Gastroesophageal sphincter (tissue), 4 donors: Measurements from ENCODE around the gene FAM47E. TPM values are rescaled to one million over a fixed set of nuclear protein-coding genes. Genes with fewer than 3 reads are reported as not detected.

Experiments used
- ATAC-seq: fragments of 150-250 bp; one replicate; pipeline ENCODE4 v1.9.1; 2016; ENCODE audit warnings: mild to moderate bottlenecking, moderate library complexity
- H3K27ac ChIP-seq, 4 donors: fragments of 200-600 bp; sonication (generic) in 3 of 4; 1 replicate in 3 of 4; 2 replicates in 1 of 4; pipeline ENCODE4 v1.5.1; 2016 to 2019
- H3K27me3 ChIP-seq: fragments of 200-600 bp; sonication (generic); one replicate; pipeline ENCODE4 v1.5.1; 2019
- H3K36me3 ChIP-seq, 2 donors: fragments of 200-600 bp; sonication (generic); one replicate each; pipeline ENCODE4 v1.5.1; 2019; ENCODE audit warnings: control low read depth in 1 of 2
- H3K4me1 ChIP-seq, 3 donors: fragments of 200-600 bp; sonication (generic); 1 replicate in 2 of 3; 2 replicates in 1 of 3; pipeline ENCODE4 v1.5.1; 2016 to 2019; ENCODE audit warnings: control low read depth in 2 of 3
- H3K4me3 ChIP-seq, 2 donors: fragments of 200-600 bp; sonication (generic); one replicate each; pipeline ENCODE4 v1.5.1; 2019; ENCODE audit warnings: mild to moderate bottlenecking in 1 of 2, moderate library complexity in 1 of 2
- H3K9me3 ChIP-seq, 3 donors: fragments of 200-600 bp; sonication (generic); one replicate each; pipeline ENCODE4 v1.5.1; 2017 to 2019; ENCODE audit warnings: control low read depth in 2 of 3
- CTCF ChIP-seq, 4 experiments: fragments of 200-600 bp in 2 of 4; fragments of 450-650 bp in 2 of 4; sonication (generic) in 1 of 4; IDR thresholded peaks; one replicate each; pipeline ENCODE4 v1.5.1; 2017 to 2019; ENCODE audit warnings: antibody characterized with exemption in 4 of 4, mild to moderate bottlenecking in 2 of 4, moderate library complexity in 2 of 4
- EP300 ChIP-seq: sonication (generic); formaldehyde crosslinking; IDR thresholded peaks from one replicate; pipeline ENCODE4 v1.6.1; 2017; ENCODE audit warnings: antibody characterized with exemption, mild to moderate bottlenecking
- POLR2A ChIP-seq, 2 donors: fragments of 450-650 bp; IDR thresholded peaks; one replicate each; pipeline ENCODE4 v1.6.1; 2017; ENCODE audit warnings: antibody characterized with exemption in 2 of 2, mild to moderate bottlenecking in 2 of 2, moderate library complexity in 1 of 2
- POLR2AphosphoS5 ChIP-seq: sonication (generic); formaldehyde crosslinking; IDR thresholded peaks from one replicate; pipeline ENCODE4 v1.6.1; 2017; ENCODE audit warnings: antibody characterized with exemption
- WGBS, 2 donors: methylation state at CpG; one replicate each; pipeline ENCODE4 v1.1.5; 2018; ENCODE audit warnings: low coverage in 1 of 2; 5-methylcytosine and 5-hydroxymethylcytosine counted together
- total RNA-seq, 4 donors: library from RNA; depleted of rRNA; stranded (reverse); fragments of >200 nt; gene quantifications; one replicate each; pipeline ENCODE4 v1.1.0, GENCODE V29; 2016

FAM47E gene
- total RNA-seq, 4 donors from 2014 or later, result 1.1 to 6.2 (median 4.0) TPM

- H3K9me3 ChIP-seq, result peaks cover 0 to 9% (median 0%) of the 10 kb centered on the region in 3 donors
- no peaks in the 10 kb centered on the region for H3K27me3 ChIP-seq
- TF ChIP-seq POLR2A (IDR thresholded peaks at IDR 0.05), result no peak
- no peak for TF ChIP-seq EP300
- no peak for TF ChIP-seq POLR2AphosphoS5
- no peak for TF ChIP-seq CTCF (IDR thresholded peaks at IDR 0.05)
- H3K4me1 ChIP-seq, result peaks cover 0 to 41% (median 0%) of the 10 kb centered on the region in 3 donors
- peak overlapping the region in 1 of 4 donors; percentile 9 for H3K27ac ChIP-seq
- no peak overlapping the region for H3K4me3 ChIP-seq
- ATAC-seq, result no peak
- 70 to 91% methylated on average over 1 of the region's 1 CpG for WGBS, 2 donors
- peaks cover 0 to 17% of the 10 kb centered on the region in 2 donors for H3K36me3 ChIP-seq
Measured at GRCh38 chr4:76312457-76312856, 60.9 kb downstream of the FAM47E start.

DNA sequence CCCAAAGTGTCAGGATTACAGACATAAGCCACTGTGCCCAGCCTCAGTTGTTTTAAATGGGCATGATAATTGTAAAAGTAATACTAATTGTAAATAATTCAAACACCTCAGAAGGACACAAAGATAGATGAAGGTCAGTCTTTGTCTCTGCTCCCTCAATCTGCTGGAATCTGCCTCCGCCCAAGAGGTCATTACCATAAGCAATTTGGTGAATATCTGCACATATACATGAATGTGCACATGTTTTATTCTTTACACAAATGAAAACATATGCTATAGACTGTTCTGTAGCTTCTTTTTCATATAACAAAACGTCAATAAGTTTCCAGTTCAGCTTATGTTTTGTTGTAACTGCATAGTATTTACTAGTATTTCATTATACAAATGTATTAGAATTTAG lies 62.0 kb downstream of the FAM47E start:
- no peak overlapping the region for H3K27ac ChIP-seq
- no peak for ATAC-seq
- H3K4me1 ChIP-seq, result peaks cover 0 to 30% (median 0%) of the 10 kb centered on the region in 3 donors
- peaks cover 0 to 17% of the 10 kb centered on the region in 2 donors for H3K36me3 ChIP-seq
- no peak for TF ChIP-seq POLR2AphosphoS5
- TF ChIP-seq EP300, result no peak
- no peak for TF ChIP-seq POLR2A (IDR thresholded peaks at IDR 0.05)
- no peak for TF ChIP-seq CTCF (IDR thresholded peaks at IDR 0.05)
- WGBS, 2 donors, result 80 to 83% methylated on average over 2 of the region's 2 CpGs
- peaks cover 0 to 9% (median 0%) of the 10 kb centered on the region in 3 donors for H3K9me3 ChIP-seq
- no peaks in the 10 kb centered on the region for H3K27me3 ChIP-seq
- H3K4me3 ChIP-seq, result no peak overlapping the region

GRCh38 chr4:76315267-76315918 lies 63.9 kb downstream of the FAM47E start:
- Histone ChIP-seq H3K9me3 (peaks cover 0 to 17% (median 0%) of the 10 kb centered on the region in 3 donors), H3K27ac (no peak overlapping the region), H3K4me1 (peaks cover 0 to 12% (median 0%) of the 10 kb centered on the region in 3 donors), H3K27me3 (no peaks in the 10 kb centered on the region), H3K36me3 (peaks cover 0 to 5% of the 10 kb centered on the region in 2 donors), H3K4me3 (no peak overlapping the region)
- WGBS, 2 donors, result 60 to 85% methylated on average over 1 to 4 of the region's 7 CpGs
- TF ChIP-seq POLR2A (IDR thresholded peaks at IDR 0.05), result no peak
- TF ChIP-seq POLR2AphosphoS5, result no peak
- no peak for TF ChIP-seq EP300
- no peak for TF ChIP-seq CTCF (IDR thresholded peaks at IDR 0.05)
- no peak for ATAC-seq

DNA sequence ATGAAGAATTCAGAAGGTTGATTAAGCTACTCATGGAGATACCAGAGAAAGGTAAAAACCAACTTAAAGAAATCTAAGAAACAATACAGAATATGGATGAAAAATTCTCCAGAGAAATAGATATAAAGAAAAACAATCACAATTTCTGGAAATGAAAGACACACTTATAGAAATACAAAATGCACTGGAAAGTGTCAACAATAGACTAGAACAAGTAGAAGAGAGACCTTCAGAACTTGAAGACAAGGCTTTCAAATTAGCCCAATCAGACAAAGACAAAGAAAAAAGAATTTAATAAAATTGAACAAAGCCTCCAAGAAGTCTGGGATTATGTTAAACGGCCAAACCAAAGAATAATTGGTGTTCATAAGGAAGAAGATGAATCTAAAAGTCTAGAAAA lies 64.6 kb downstream of the FAM47E start:
- H3K36me3 ChIP-seq, result no peaks in the 10 kb centered on the region
- H3K27ac ChIP-seq, result no peak overlapping the region
- peaks cover 0 to 19% (median 0%) of the 10 kb centered on the region in 3 donors for H3K9me3 ChIP-seq
- no peaks in the 10 kb centered on the region for H3K27me3 ChIP-seq
- no peak for ATAC-seq
- no peak overlapping the region for H3K4me3 ChIP-seq
- TF ChIP-seq POLR2AphosphoS5, result no peak
- no peak for TF ChIP-seq EP300
- TF ChIP-seq POLR2A (IDR thresholded peaks at IDR 0.05), result no peak
- no peak for TF ChIP-seq CTCF (IDR thresholded peaks at IDR 0.05)
- peaks cover 0 to 6% (median 0%) of the 10 kb centered on the region in 3 donors for H3K4me1 ChIP-seq
- WGBS, 2 donors, result 92% methylated on average over 1 of the region's 1 CpG; no CpG with 5 or more reads in 1 of the 2 donors

DNA sequence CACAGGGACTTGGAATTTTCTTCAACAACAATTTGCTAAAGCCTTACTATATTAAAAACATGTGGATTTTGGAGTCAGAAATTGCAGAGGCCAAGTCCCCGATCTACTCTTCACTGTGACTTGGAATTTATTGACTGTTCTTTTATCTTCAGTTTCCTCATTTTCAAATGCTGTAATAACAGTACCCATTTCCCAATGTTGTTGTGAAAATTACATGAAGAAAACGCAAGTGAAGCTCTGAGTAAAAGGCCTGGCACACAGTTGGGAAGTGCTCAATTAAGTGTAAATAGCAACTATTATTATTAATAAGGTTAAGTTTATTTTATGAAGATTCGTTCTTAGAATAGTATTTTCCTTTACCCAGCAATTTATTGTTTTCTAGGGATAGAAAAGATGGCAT lies 70.7 kb downstream of the FAM47E start:
- WGBS, 2 donors, result 68 to 82% methylated on average over 3 of the region's 3 CpGs
- TF ChIP-seq CTCF (IDR thresholded peaks at IDR 0.05) (no peak), POLR2A (IDR thresholded peaks at IDR 0.05) (no peak), EP300 (no peak), POLR2AphosphoS5 (no peak)
- Histone ChIP-seq H3K27me3 (no peaks in the 10 kb centered on the region), H3K9me3 (peaks cover 0 to 24% (median 0%) of the 10 kb centered on the region in 3 donors), H3K4me1 (no peaks in the 10 kb centered on the region), H3K4me3 (no peak overlapping the region), H3K27ac (no peak overlapping the region), H3K36me3 (no peaks in the 10 kb centered on the region)
- ATAC-seq, result no peak
